K562 (cell line): ENCODE measurements around the gene SLFNL1. TPM values are rescaled to one million over a fixed set of nuclear protein-coding genes. Genes with fewer than 3 reads are reported as not detected.

Experiments used
- ATAC-seq: fragments of 200-7000 bp; cut with Tn5 transposase; 3 replicates; pipeline ENCODE4 v1.9.1; 2020; ENCODE audit warnings: moderate library complexity
- BruUV-seq: library from RNA; stranded (reverse); fragments of 400-500 nt; replicated peaks from 2 replicates; lab custom pipeline; 2021; lab: Mats Ljungman, UMichigan
- CTCF ChIA-PET: fragments of 300-600 bp; formaldehyde crosslinking; extraction: SDS; loops from one replicate; lab custom pipeline; 2021; ENCODE audit warnings: low intra/inter-chr PET ratio; lab: Yijun Ruan, JAX
- POLR2A ChIA-PET: fragments of 300-600, 350-650 bp; sonication (Branson Sonifier 250); formaldehyde crosslinking; extraction: SDS; loops from one replicate; lab custom pipeline; 2021; ENCODE audit warnings: antibody characterized with exemption, inconsistent platforms; lab: Yijun Ruan, JAX
- DNase-seq, 4 experiments: peaks; one replicate each; pipeline versions ENCODE4 v3.0.0 to v3.0.0-alpha.2; 2011 to 2018; ENCODE audit warnings: low spot score in 3 of 4, mixed read lengths in 3 of 4; ENCODE audit errors: extremely low read depth in 1 of 4
- FAIRE-seq: peaks from 2 replicates; lab custom pipeline; 2011; peaks lifted over from hg19 to GRCh38; lab: Jason Lieb, UNC
- H2AFZ ChIP-seq: 2 replicates; pipeline ENCODE4 v1.6.0; 2011; ENCODE audit warnings: low read depth, low read length, control low read depth, inconsistent platforms
- H3K27ac ChIP-seq: fragments of 200-600 bp; 3 replicates; pipeline ENCODE4 v1.8.0; 2011; ENCODE audit warnings: low read depth, mild to moderate bottlenecking, control low read depth, inconsistent platforms, low read length, moderate library complexity, mixed read lengths; ENCODE audit errors: extremely low read depth
- H3K27me3 ChIP-seq, 2 experiments: fragments of 300-600 bp in 1 of 2; 2 replicates in 1 of 2; 3 replicates in 1 of 2; pipeline versions ENCODE4 v1.6.0 to v1.8.0; 2011; ENCODE audit warnings: inconsistent platforms in 2 of 2, low read length in 2 of 2, mild to moderate bottlenecking in 1 of 2, mixed read lengths in 1 of 2, moderate library complexity in 1 of 2; ENCODE audit not compliant: control insufficient read depth in 2 of 2, insufficient read depth in 2 of 2
- H3K36me3 ChIP-seq: fragments of 300-600 bp; 3 replicates; pipeline ENCODE4 v1.8.0; 2011; ENCODE audit warnings: mild to moderate bottlenecking, low read length, inconsistent platforms; ENCODE audit not compliant: control insufficient read depth, insufficient read depth
- H3K4me1 ChIP-seq, 2 experiments: fragments of 200-600 bp in 1 of 2; replicated peaks in 1 of 2; 2 replicates in 1 of 2; 3 replicates in 1 of 2; pipeline versions ENCODE4 v1.5.1 to v1.8.0; 2011; ENCODE audit warnings: inconsistent platforms in 2 of 2, low read length in 2 of 2, mild to moderate bottlenecking in 1 of 2, mixed read lengths in 1 of 2, moderate library complexity in 1 of 2; ENCODE audit not compliant: control insufficient read depth in 2 of 2, insufficient read depth in 2 of 2
- H3K4me2 ChIP-seq: 2 replicates; pipeline ENCODE4 v1.6.1; 2011; ENCODE audit warnings: low read length, control low read depth, inconsistent platforms, mixed read lengths; ENCODE audit not compliant: insufficient read depth
- H3K4me3 ChIP-seq: fragments of 200-600 bp; sonication (generic), shearing (Covaris generic); 2 replicates; pipeline ENCODE4 v1.5.1; 2016; ENCODE audit warnings: control low read depth, inconsistent platforms
- H3K79me2 ChIP-seq: fragments of 200-600 bp; 3 replicates; pipeline ENCODE4 v1.8.0; 2011; ENCODE audit warnings: low read length, inconsistent platforms; ENCODE audit not compliant: control insufficient read depth, insufficient read depth
- H3K9ac ChIP-seq, 2 experiments: 2 replicates each; pipeline versions ENCODE4 v1.6.0 to v1.6.1; 2011; ENCODE audit warnings: low read depth in 2 of 2, low read length in 2 of 2, control low read depth in 1 of 2, inconsistent platforms in 1 of 2, mild to moderate bottlenecking in 1 of 2, mixed read lengths in 1 of 2; ENCODE audit not compliant: insufficient read depth in 1 of 2
- H3K9me1 ChIP-seq: one replicate; pipeline ENCODE4 v1.6.0; 2011; ENCODE audit warnings: inconsistent platforms, mild to moderate bottlenecking, low read length, moderate library complexity; ENCODE audit not compliant: control insufficient read depth, insufficient read depth
- H3K9me3 ChIP-seq: replicated peaks from 2 replicates; pipeline ENCODE4 v1.5.1; 2011; ENCODE audit warnings: low read depth, low read length, inconsistent platforms; ENCODE audit not compliant: control insufficient read depth, insufficient read depth
- H4K20me1 ChIP-seq: replicated peaks from 2 replicates; pipeline ENCODE4 v1.6.1; 2011; ENCODE audit warnings: low read length, inconsistent platforms, mixed read lengths; ENCODE audit not compliant: control insufficient read depth, insufficient read depth
- CBFA2T2 ChIP-seq: fragments of 450-650 bp; conservative IDR thresholded peaks from 2 replicates; pipeline ENCODE4 v1.6.1; 2017; ENCODE audit warnings: mild to moderate bottlenecking
- CBX2 ChIP-seq: fragments of 200-600 bp; sonication (generic); IDR thresholded peaks from one replicate; pipeline ENCODE4 v1.6.1; 2012; ENCODE audit warnings: mild to moderate bottlenecking, low read length, inconsistent platforms; ENCODE audit not compliant: insufficient read depth, poor library complexity, severe bottlenecking
- CEBPB ChIP-seq: fragments of 450-650 bp; IDR thresholded peaks from 2 replicates; pipeline ENCODE4 v1.6.1; 2016; ENCODE audit warnings: missing genetic modification characterization, missing compliant biosample characterization
- CREBBP ChIP-seq: IDR thresholded peaks from one replicate; pipeline ENCODE4 v1.6.1; 2012; ENCODE audit warnings: low read depth, mild to moderate bottlenecking, control low read depth, inconsistent platforms, low read length
- E2F4 ChIP-seq: sonication (generic); formaldehyde crosslinking; IDR thresholded peaks from 2 replicates; pipeline ENCODE4 v1.8.0; 2022; ENCODE audit warnings: mild to moderate bottlenecking, low read depth, missing genetic modification reagents
- EGR1 ChIP-seq: fragments of 450-650 bp; conservative IDR thresholded peaks from 2 replicates; pipeline ENCODE4 v1.6.1; 2017; ENCODE audit warnings: mild to moderate bottlenecking
- HDAC2 ChIP-seq: fragments of 450-650 bp; IDR thresholded peaks from 2 replicates; pipeline ENCODE4 v1.6.1; 2016; ENCODE audit warnings: mild to moderate bottlenecking
- KAT8 ChIP-seq: fragments of 450-650 bp; IDR thresholded peaks from 2 replicates; pipeline ENCODE4 v1.6.1; 2016; ENCODE audit warnings: low read depth, mild to moderate bottlenecking
- NFE2 ChIP-seq: IDR thresholded peaks from 2 replicates; pipeline ENCODE4 v1.6.1; 2014; ENCODE audit warnings: antibody characterized with exemption, low read depth
- NFIX ChIP-seq: fragments of 250-450 bp; sonication (Bioruptor Pico); IDR thresholded peaks from 2 replicates; pipeline ENCODE4 v1.4.0; 2020; ENCODE audit warnings: low read depth, mild to moderate bottlenecking, moderate library complexity
- POLR2A ChIP-seq: fragments of 450-650 bp; conservative IDR thresholded peaks from 2 replicates; pipeline ENCODE4 v1.6.1; 2016
- RBM17 ChIP-seq: fragments of 200-400 bp; formaldehyde crosslinking; IDR thresholded peaks from 2 replicates; pipeline ENCODE4 v1.6.1; 2017; ENCODE audit warnings: low read depth, mild to moderate bottlenecking, low read length, borderline replicate concordance
- SAFB ChIP-seq: fragments of 200-400 bp; formaldehyde crosslinking; IDR thresholded peaks from 2 replicates; pipeline ENCODE4 v1.6.1; 2017; ENCODE audit warnings: low read depth, low read length, borderline replicate concordance
- SMAD3 ChIP-seq: fragments of 450-650 bp; formaldehyde crosslinking; conservative IDR thresholded peaks from 2 replicates; pipeline ENCODE4 v1.4.0; 2020; ENCODE audit warnings: mild to moderate bottlenecking
- TEAD4 ChIP-seq, 2 experiments: sonication (generic) in 1 of 2; formaldehyde crosslinking in 1 of 2; IDR thresholded peaks; 2 replicates each; pipeline versions ENCODE4 v1.6.1 to v1.8.0; 2012 to 2022; ENCODE audit warnings: borderline replicate concordance in 1 of 2, inconsistent platforms in 1 of 2, low read length in 1 of 2, mild to moderate bottlenecking in 1 of 2, missing genetic modification reagents in 1 of 2
- ZNF75A ChIP-seq: fragments of 450-650 bp; formaldehyde crosslinking; IDR thresholded peaks from 2 replicates; pipeline ENCODE4 v1.4.0; 2020; ENCODE audit warnings: mild to moderate bottlenecking
- ZNF77 ChIP-seq: fragments of 250-450 bp; sonication (Bioruptor Pico); IDR thresholded peaks from 2 replicates; pipeline ENCODE4 v1.5.0; 2020
- WGBS: fragments of 100-300 bp; shearing (Covaris generic); methylation state at CpG from one replicate; pipeline ENCODE4 v1.1.6; 2016; ENCODE audit warnings: low coverage, mixed read lengths; ENCODE audit not compliant: insufficient coverage; ENCODE audit errors: missing lambda C conversion rate; 5-methylcytosine and 5-hydroxymethylcytosine counted together
- in situ Hi-C: fragments of 300-500 bp; cut with MboI; formaldehyde crosslinking; loops from 4 replicates; pipeline ENCODE4 v1.15.0; 2018; ENCODE audit warnings: inconsistent platforms, mixed read lengths
- intact Hi-C: fragments of 100-400 bp; cut with micrococcal nuclease; formaldehyde crosslinking; loops from 2 replicates; pipeline ENCODE4 v1.14.2; 2022
- polyA plus RNA-seq, 8 experiments: library from polyadenylated mRNA; depleted of rRNA in 4 of 8; stranded (reverse) in 5 of 8; unstranded in 3 of 8; fragments of >200 nt; fragmentation: Nextera tagmentation in 2 of 8; fragmentation: Illumina TruSeq in 1 of 8; extraction: Ambion mirVana in 2 of 8; extraction: Trizol in 1 of 8; gene quantifications; 2 replicates each; pipeline versions ENCODE4 v1.2.1 to v1.2.3, GENCODE V29; 2011 to 2014; ENCODE audit warnings: inconsistent platforms in 1 of 8, missing spikeins in 1 of 8
- total RNA-seq, 7 experiments: library from RNA; depleted of rRNA in 6 of 7; stranded (reverse); fragments of >200 nt in 6 of 7; fragmentation: Illumina TruSeq in 2 of 7; extraction: Trizol in 2 of 7; gene quantifications; 2 replicates each; pipeline versions ENCODE4 v1.2.1 to v1.2.3, GENCODE V29; 2011 to 2021; ENCODE audit warnings: low replicate concordance in 1 of 7
- TF ChIP-seq, protein P1 (sequence below): sonication (generic); IDR thresholded peaks from 2 replicates; pipeline ENCODE4 v1.6.1; 2016
- TF ChIP-seq, protein P2 (sequence below): sonication (generic); formaldehyde crosslinking; IDR thresholded peaks from 2 replicates; pipeline ENCODE4 v1.8.0; 2022; ENCODE audit warnings: mild to moderate bottlenecking, missing genetic modification reagents

SLFNL1 gene
- total and polyA plus RNA-seq, 9 of the 15 experiments (the other 6 are each of a cell fraction or from before 2014, with no cell fraction given) = 0.05 to 0.14 (median 0.06) TPM; not detected in 5

GRCh38 chr1:40997096-40997495, 24.4 kb downstream of the SLFNL1 start:
- no peak overlapping the region for H3K4me2 ChIP-seq
- ChIA-PET CTCF (no interaction called here), POLR2A (interaction anchor here (0.6 to 4.1 kb wide), 3 partner anchors 11 to 31 kb away, joined by 3 to 24 read pairs (median 11); partner anchors contain the start of gene CTPS1)
- no peaks in the 10 kb centered on the region for H3K9me3 ChIP-seq
- H3K27ac ChIP-seq = no peak overlapping the region
- no peaks in the 10 kb centered on the region for H3K9me1 ChIP-seq
- FAIRE-seq (no peak), ATAC-seq (no peak), DNase-seq (no peak)
- no TSS peak for BruUV-seq
- in situ Hi-C loops (no loop called here), intact Hi-C loops (no loop called here)
- H3K79me2 ChIP-seq = no peaks in the 10 kb centered on the region
- H3K4me3 ChIP-seq = no peak overlapping the region
- 75% methylated on average over 8 of the region's 8 CpGs for WGBS
- peaks cover 94% of the 10 kb centered on the region for H3K36me3 ChIP-seq
- no peaks in the 10 kb centered on the region for H3K27me3 ChIP-seq
- no peaks in the 10 kb centered on the region for H4K20me1 ChIP-seq
- no peak overlapping the region for H2AFZ ChIP-seq
- no peaks in the 10 kb centered on the region for H3K4me1 ChIP-seq
- no peak overlapping the region for H3K9ac ChIP-seq
- TF ChIP-seq NFIX (CRISPR knock-in tag) (no peak), CBX2 (no peak), KAT8 (no peak), NFE2 (no peak), E2F4 (CRISPR knock-in tag) (no peak), CREBBP (no peak), EGR1 (no peak), ZNF77 (CRISPR knock-in tag) (no peak), TEAD4 (IDR thresholded peaks at IDR 0.05; ENCODE audit: low read length) (no peak), TEAD4 (CRISPR knock-in tag; IDR thresholded peaks at IDR 0.05; ENCODE audit: borderline replicate concordance) (no peak), SAFB (no peak), CBFA2T2 (no peak), ZNF75A (CRISPR knock-in tag) (no peak), POLR2A (no peak), HDAC2 (no peak), RBM17 (no peak), CEBPB (tag) (no peak), SMAD3 (CRISPR knock-in tag) (no peak)
- TF ChIP-seq, protein P1, sequence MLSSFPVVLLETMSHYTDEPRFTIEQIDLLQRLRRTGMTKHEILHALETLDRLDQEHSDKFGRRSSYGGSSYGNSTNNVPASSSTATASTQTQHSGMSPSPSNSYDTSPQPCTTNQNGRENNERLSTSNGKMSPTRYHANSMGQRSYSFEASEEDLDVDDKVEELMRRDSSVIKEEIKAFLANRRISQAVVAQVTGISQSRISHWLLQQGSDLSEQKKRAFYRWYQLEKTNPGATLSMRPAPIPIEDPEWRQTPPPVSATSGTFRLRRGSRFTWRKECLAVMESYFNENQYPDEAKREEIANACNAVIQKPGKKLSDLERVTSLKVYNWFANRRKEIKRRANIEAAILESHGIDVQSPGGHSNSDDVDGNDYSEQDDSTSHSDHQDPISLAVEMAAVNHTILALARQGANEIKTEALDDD = no peak
- TF ChIP-seq, protein P2, sequence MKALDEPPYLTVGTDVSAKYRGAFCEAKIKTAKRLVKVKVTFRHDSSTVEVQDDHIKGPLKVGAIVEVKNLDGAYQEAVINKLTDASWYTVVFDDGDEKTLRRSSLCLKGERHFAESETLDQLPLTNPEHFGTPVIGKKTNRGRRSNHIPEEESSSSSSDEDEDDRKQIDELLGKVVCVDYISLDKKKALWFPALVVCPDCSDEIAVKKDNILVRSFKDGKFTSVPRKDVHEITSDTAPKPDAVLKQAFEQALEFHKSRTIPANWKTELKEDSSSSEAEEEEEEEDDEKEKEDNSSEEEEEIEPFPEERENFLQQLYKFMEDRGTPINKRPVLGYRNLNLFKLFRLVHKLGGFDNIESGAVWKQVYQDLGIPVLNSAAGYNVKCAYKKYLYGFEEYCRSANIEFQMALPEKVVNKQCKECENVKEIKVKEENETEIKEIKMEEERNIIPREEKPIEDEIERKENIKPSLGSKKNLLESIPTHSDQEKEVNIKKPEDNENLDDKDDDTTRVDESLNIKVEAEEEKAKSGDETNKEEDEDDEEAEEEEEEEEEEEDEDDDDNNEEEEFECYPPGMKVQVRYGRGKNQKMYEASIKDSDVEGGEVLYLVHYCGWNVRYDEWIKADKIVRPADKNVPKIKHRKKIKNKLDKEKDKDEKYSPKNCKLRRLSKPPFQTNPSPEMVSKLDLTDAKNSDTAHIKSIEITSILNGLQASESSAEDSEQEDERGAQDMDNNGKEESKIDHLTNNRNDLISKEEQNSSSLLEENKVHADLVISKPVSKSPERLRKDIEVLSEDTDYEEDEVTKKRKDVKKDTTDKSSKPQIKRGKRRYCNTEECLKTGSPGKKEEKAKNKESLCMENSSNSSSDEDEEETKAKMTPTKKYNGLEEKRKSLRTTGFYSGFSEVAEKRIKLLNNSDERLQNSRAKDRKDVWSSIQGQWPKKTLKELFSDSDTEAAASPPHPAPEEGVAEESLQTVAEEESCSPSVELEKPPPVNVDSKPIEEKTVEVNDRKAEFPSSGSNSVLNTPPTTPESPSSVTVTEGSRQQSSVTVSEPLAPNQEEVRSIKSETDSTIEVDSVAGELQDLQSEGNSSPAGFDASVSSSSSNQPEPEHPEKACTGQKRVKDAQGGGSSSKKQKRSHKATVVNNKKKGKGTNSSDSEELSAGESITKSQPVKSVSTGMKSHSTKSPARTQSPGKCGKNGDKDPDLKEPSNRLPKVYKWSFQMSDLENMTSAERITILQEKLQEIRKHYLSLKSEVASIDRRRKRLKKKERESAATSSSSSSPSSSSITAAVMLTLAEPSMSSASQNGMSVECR (CRISPR knock-in tag) = no peak
